Cardiac fibroblast (primary cell): ENCODE measurements around the gene BCL2L13.
A peak's percentile ranks its signal among the peaks of the same experiment; 100 is the strongest.

ENCODE experiments used
- DNase-seq, 2 donors: peaks; one replicate each; pipeline versions ENCODE4 v3.0.0 to v3.0.0-alpha.2; 2010; ENCODE audit warnings: low read depth in 2 of 2
- H3K4me3 ChIP-seq, 2 donors: replicated peaks in 1 of 2; 1 replicate in 1 of 2; 2 replicates in 1 of 2; pipeline ENCODE4 v1.5.1; 2011; ENCODE audit warnings: low read depth in 2 of 2, low read length in 2 of 2, mild to moderate bottlenecking in 2 of 2, moderate library complexity in 1 of 2
- TF ChIP-seq, protein P1 (sequence below): IDR thresholded peaks from one replicate; pipeline ENCODE4 v1.5.1; 2011; ENCODE audit warnings: low read depth, mild to moderate bottlenecking, low read length, inconsistent platforms

The BCL2L13 gene

DNA sequence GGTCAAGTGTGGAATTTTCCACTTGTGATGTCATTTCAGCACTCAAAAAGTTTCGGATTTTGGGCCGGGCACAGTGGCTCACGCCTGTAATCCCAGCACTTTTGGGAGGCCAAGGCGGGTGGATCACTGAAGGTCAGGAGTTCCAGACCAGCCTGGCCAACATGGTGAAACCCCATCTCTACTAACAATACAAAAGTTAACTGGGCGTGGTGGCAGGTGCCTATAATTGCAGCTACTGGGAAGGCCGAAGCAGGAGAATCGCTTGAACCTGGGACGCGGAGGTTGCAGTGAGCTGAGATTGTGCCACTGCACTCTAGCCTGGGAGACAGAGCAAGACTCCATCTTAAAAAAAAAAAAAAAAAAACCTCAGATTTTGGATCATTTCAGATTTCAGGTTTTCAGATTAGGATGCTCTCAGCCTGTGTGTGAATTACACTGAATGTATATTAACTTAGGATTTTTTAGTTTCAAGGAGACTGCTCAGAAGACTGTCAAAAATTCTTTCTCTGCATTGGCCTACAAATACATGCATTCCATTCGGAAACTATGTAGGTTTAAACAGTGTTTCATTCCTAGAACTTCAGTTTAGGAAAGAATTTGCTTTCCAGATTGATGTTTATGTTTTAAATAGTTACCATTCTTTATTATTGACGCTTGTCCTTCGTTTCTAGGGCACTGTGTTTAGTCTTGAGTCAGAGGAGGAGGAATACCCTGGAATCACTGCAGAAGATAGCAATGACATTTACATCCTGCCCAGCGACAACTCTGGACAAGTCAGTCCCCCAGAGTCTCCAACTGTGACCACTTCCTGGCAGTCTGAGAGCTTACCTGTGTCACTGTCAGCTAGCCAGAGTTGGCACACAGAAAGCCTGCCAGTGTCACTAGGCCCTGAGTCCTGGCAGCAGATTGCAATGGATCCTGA lies 87.7 kb downstream of the BCL2L13 start:
- TF ChIP-seq, protein P1, sequence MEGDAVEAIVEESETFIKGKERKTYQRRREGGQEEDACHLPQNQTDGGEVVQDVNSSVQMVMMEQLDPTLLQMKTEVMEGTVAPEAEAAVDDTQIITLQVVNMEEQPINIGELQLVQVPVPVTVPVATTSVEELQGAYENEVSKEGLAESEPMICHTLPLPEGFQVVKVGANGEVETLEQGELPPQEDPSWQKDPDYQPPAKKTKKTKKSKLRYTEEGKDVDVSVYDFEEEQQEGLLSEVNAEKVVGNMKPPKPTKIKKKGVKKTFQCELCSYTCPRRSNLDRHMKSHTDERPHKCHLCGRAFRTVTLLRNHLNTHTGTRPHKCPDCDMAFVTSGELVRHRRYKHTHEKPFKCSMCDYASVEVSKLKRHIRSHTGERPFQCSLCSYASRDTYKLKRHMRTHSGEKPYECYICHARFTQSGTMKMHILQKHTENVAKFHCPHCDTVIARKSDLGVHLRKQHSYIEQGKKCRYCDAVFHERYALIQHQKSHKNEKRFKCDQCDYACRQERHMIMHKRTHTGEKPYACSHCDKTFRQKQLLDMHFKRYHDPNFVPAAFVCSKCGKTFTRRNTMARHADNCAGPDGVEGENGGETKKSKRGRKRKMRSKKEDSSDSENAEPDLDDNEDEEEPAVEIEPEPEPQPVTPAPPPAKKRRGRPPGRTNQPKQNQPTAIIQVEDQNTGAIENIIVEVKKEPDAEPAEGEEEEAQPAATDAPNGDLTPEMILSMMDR = no peak
- DNase-seq = peak in 1 of 2 donors; percentile 50
- H3K4me3 ChIP-seq = no peak overlapping the region

DNA sequence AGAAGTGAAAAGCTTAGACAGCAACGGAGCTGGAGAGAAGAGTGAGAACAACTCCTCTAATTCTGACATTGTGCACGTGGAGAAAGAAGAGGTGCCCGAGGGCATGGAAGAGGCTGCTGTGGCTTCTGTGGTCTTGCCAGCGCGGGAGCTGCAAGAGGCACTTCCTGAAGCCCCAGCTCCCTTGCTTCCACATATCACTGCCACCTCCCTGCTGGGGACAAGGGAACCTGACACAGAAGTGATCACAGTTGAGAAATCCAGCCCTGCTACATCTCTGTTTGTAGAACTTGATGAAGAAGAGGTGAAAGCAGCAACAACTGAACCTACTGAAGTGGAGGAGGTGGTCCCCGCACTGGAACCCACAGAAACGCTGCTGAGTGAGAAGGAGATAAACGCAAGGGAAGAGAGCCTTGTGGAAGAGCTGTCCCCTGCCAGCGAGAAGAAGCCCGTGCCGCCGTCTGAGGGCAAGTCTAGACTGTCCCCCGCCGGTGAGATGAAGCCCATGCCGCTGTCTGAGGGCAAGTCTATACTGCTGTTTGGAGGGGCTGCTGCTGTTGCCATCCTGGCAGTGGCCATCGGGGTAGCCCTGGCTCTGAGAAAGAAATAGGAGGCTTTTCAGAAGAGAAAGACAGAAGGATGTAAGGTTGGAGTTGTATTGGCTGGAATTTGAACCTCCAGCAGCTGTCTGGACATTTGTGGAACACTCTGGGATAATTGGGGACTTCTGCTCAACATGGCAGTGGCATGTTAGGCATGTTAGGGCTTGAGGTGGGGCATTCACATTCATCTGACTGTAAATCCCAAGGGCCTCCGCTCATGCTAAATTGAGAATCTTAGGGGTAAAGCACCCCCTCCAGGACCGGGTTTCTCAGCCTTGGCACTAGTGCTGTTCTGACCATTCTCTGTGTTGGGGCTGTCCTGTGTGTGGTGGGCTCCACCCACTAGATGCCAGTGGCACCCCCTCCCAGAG lies 88.7 kb downstream of the BCL2L13 start:
- TF ChIP-seq, protein P1 = no peak
- no peak for DNase-seq
- no peak overlapping the region for H3K4me3 ChIP-seq

DNA sequence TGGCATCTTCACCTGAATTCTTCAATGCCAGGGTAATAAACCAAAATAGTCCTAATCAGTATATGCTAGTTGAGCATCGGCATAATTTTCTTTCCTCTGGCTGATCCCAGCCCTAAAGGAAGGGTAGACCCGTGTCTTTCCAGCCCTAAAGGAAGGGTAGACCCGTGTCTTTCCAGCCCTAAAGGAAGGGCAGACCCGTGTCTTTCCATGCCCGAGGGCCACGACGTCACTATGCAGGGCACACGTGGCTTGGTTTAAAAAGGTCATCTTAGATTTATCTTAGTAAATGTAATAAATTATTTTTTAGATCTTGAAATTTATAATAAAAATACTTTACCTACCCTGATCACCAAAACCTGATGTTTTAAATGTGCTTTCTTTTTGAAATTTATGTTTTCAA lies 90.2 kb downstream of the BCL2L13 start:
- no peak overlapping the region for H3K4me3 ChIP-seq
- DNase-seq = no peak
- TF ChIP-seq, protein P1 = no peak

DNA sequence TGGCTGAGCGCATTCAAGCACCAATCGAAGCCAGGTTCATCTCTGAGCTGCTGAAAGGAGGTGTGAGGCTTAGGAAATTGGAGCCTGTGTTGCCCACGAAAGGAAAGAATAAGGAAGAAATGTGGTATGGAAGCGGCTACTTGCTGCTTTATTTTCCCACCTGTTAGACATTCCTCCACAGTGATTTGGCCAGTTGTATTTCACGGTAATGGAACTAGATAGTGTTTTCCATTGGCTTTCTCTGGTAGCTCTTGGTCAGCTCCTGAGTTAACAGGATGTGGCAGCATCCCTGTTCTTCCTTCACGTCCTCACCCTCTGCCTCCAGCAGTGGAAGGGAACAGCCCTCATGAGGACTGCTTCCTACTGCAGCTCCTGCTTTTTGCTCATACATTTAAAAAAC lies 91.0 kb downstream of the BCL2L13 start:
- no peak overlapping the region for H3K4me3 ChIP-seq
- TF ChIP-seq, protein P1 = no peak
- no peak for DNase-seq

DNA sequence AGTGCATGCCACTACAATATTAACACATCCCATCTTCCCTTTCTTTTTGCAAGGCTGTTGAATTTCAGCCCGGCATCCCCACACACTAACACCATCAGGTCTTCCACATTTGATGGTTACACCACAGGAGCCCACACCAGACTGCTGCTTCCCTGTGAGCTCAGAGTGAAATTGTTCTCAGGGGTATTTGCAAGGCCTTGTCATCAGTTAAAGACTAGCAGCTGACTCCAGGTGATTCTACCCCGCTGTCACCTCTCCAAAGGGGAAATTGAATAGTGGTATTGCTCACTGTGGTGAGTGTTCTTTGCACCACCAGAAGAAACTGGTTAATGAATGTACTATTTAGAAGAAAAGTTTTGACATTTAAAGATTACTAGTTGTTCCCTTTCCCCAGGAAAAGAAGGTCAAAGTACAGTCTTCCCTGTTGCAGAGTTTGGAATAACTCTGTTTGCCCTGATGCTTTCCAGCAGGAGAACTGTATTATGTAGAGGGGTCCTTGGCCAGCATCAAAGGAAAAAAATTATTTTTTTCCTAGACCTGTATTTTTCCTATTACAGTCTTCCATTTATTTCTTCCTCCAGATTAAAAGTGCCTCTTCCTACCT lies 93.8 kb downstream of the BCL2L13 start:
- TF ChIP-seq, protein P1 = no peak
- H3K4me3 ChIP-seq = no peak overlapping the region
- DNase-seq = no peak

DNA sequence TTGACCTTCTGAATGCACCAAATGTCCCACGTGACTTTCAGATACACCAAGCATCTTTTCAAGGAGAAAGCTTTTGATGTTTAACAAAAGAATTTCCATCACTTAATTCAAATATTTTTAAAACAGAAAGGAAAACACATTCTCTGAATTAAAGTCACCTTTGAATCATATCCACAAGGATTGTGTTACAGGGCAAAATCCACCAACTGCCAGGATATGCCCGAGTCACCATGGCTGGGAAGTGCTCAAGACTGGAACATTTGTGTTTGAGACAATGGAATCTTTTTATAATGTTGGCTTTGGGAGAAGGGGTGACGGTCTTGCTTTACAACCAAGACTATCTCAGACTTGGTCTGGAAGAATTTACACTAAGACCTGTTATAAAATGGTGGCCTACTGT lies 94.9 kb downstream of the BCL2L13 start:
- peak in 1 of 2 donors; percentile 35 for DNase-seq
- TF ChIP-seq, protein P1 = no peak
- H3K4me3 ChIP-seq = no peak overlapping the region
